ES-I3 (cell line): ENCODE results near the gene C9orf152.

ENCODE experiments used
- H3K36me3 ChIP-seq: 2 replicates; pipeline ENCODE4 v1.6.1; 2013; ENCODE audit warnings: mild to moderate bottlenecking, low read length, control low read depth, moderate library complexity; ENCODE audit not compliant: insufficient read depth
- H3K4me1 ChIP-seq: 2 replicates; pipeline ENCODE4 v1.6.1; 2013; ENCODE audit warnings: mild to moderate bottlenecking, control low read depth, low read length; ENCODE audit not compliant: insufficient read depth
- H3K9ac ChIP-seq: 2 replicates; pipeline ENCODE4 v1.6.1; 2013; ENCODE audit warnings: low read depth, mild to moderate bottlenecking, low read length, moderate library complexity
- H3K9me3 ChIP-seq: 2 replicates; pipeline ENCODE4 v1.6.1; 2013; ENCODE audit warnings: mild to moderate bottlenecking, low read length, moderate library complexity; ENCODE audit not compliant: control insufficient read depth, insufficient read depth

The C9orf152 gene

GRCh38 chr9:110155751-110156150, 52.2 kb downstream of the C9orf152 start:
- H3K9me3 ChIP-seq: no peaks in the 10 kb centered on the region
- no peaks in the 10 kb centered on the region; the same call in none of the 2 replicates for H3K36me3 ChIP-seq
- H3K4me1 ChIP-seq: 0 out of 2 replicates have a peak, but pooled peaks cover 3% of the 10 kb centered on the region
- H3K9ac ChIP-seq: no peak overlapping the region

GRCh38 chr9:110153431-110153830, 54.5 kb downstream of the C9orf152 start:
- no peaks in the 10 kb centered on the region; the same call in 1 of the 2 replicates for H3K36me3 ChIP-seq
- peaks cover 5% of the 10 kb centered on the region; the same call in 1 of the 2 replicates for H3K9me3 ChIP-seq
- no peak overlapping the region for H3K9ac ChIP-seq
- 0 out of 2 replicates have a peak, but pooled peaks cover 3% of the 10 kb centered on the region for H3K4me1 ChIP-seq

- Histone ChIP-seq H3K9ac (no peak overlapping the region), H3K36me3 (no peaks in the 10 kb centered on the region; the same call in 1 of the 2 replicates), H3K9me3 (peaks cover 5% of the 10 kb centered on the region; the same call in 1 of the 2 replicates), H3K4me1 (0 out of 2 replicates have a peak, but pooled peaks cover 3% of the 10 kb centered on the region)
These were observed 55.1 kb downstream of the C9orf152 start for GRCh38 chr9:110152704-110153374.
